Cardiac atrium fibroblast (primary cell): Measurements from ENCODE around the gene HNRNPDL. TPM values are rescaled to one million over a fixed set of nuclear protein-coding genes. Genes with fewer than 3 reads are reported as not detected.

Experiments
- total RNA-seq: library from RNA; depleted of rRNA; stranded (reverse); fragments of >200 nt; gene quantifications from 2 replicates; pipeline ENCODE4 v1.2.3, GENCODE V29; 2015

Gene HNRNPDL
- 92.6 and 98.0 TPM in 2 replicates for total RNA-seq

DNA sequence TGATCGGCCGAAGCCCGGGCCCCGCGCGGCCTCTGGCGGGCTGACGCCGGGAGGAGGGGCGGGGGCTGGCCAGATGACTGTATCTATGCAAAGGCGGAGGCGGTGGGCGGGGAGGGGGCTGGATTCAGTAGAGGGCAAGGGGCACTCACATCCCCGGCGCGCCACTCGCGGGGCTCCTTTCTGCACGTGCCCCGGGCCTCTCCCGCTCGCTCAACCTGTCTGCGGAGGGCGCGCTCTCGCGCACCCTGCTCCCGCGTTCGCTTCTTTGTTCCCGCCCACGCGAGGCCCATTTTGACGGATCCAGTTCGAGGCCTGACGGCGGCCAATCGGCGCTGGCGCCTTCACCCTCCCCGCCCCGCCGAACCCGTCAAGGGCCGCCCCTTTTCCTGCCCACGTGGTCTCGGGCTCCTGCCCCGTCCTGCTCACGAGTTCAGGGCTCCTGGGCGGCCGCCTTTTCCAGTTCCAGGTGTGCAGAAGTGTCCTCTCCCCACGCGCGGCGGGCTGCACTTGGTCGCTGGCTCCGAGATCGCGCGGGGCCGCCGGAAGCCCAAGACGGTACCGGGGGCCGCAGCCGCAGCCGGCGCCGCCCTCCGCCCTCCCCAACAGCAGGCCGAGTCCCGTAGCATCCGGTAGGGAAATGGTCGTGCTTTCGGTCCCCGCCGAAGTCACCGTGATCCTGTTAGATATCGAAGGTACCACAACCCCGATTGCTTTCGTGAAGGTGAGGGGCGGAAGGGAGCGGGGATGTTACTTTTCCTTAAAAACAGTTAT, at the start of gene HNRNPDL, which contains the start of gene ENOPH1:
HNRNPDL (minus strand) TSS at position 270 of the 771 bp plus-strand sequence. CDS start 772 bp downstream, outside the sequence.
ENOPH1 (plus strand) TSS at position 398 of the 771 bp plus-strand sequence; CDS start at position 638, 240 bp downstream.

DNA sequence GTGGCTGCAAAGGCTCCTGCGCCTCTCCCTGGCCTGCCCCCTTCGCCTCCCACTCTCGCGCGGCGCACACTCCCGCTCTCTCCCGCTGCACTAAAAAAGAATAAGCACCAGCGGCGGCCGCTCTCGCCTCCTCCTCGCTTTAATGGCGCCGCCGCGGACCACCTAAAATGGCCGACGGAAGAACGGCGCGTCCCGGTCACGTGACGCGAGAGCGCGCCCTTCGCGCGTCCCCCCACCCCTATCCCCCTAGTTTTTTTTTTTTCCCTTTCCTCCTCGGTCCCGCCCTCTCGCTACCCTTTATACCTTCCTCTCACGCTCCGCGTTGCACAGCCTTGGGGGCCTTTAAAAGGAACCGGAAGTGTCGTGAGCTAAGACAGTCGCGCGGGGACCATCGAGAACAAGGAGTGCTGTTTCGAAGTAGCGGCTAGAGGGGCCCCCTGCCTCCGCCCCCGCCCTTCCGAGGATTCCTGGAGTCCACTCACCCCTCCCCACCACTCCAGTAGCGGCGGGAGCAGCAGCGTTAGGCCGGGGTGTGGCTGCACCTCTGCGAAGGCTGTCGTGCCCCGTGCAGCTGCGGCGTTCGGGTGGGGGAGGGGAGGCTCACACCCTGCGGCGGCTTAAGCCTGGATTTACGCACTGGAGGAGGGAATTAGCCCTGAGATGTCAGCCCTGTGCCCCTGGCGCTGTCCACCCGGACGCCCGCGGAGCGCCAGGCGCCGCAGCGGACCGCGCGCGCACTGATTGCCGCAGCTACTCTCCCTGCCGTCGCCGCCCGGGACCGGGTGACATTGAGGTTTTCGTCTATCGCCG, 56.2 kb downstream of the HNRNPDL start, which contains the start of gene HNRNPD:
HNRNPD (minus strand) TSS at position 176 of the 810 bp plus-strand sequence. CDS start 313 bp downstream, outside the sequence.

Other genes with a start within 250 kb of the HNRNPDL start
- 22.4 and 25.9 TPM in 2 replicates for gene HNRNPD, start 56.5 kb downstream of the HNRNPDL start, total RNA-seq
- 26.0 and 26.1 TPM in 2 replicates for gene ENOPH1, start 128 bp upstream of the HNRNPDL start, total RNA-seq
- 0.54 and 6.5 TPM in 2 replicates for gene TMEM150C, start 131.5 kb upstream of the HNRNPDL start, total RNA-seq